ENCODE data around the gene RNF114.

DNA sequence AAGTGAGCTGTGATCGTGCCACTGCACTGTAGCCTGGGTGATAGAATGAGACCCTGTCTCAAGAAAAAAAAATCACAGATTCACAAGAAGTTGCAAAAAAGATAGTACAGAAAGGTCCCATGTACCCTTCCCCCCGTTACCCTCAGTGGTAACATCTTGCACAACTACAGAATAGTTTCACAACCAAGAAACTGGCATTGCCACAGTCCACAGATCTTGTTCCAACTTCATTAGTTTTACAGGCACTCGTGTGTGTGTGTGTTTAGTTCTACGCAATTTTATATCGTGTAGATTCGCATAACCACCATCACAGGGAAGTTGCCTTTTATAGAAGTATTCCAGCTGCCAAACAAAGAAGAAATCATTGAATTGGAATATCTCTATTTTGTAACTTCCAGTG, 40.0 kb upstream of the RNF114 start:
- TF ChIP-seq, protein P1, sequence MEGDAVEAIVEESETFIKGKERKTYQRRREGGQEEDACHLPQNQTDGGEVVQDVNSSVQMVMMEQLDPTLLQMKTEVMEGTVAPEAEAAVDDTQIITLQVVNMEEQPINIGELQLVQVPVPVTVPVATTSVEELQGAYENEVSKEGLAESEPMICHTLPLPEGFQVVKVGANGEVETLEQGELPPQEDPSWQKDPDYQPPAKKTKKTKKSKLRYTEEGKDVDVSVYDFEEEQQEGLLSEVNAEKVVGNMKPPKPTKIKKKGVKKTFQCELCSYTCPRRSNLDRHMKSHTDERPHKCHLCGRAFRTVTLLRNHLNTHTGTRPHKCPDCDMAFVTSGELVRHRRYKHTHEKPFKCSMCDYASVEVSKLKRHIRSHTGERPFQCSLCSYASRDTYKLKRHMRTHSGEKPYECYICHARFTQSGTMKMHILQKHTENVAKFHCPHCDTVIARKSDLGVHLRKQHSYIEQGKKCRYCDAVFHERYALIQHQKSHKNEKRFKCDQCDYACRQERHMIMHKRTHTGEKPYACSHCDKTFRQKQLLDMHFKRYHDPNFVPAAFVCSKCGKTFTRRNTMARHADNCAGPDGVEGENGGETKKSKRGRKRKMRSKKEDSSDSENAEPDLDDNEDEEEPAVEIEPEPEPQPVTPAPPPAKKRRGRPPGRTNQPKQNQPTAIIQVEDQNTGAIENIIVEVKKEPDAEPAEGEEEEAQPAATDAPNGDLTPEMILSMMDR (IDR thresholded peaks at IDR 0.05; ENCODE audit: poor library complexity, severe bottlenecking) = no peak
- no peak for TF ChIP-seq REST (IDR thresholded peaks at IDR 0.05; ENCODE audit: borderline replicate concordance)
- no peak for TF ChIP-seq POLR2AphosphoS5 (IDR thresholded peaks at IDR 0.05)
- no peak for TF ChIP-seq EZH2 (IDR thresholded peaks at IDR 0.05; ENCODE audit: borderline replicate concordance, insufficient read depth, low read length, poor library complexity, severe bottlenecking)
- TF ChIP-seq SMC3 (conservative IDR thresholded peaks at IDR 0.05; ENCODE audit: poor library complexity) = no peak
- TF ChIP-seq RAD21 (conservative IDR thresholded peaks at IDR 0.05) = no peak
- TF ChIP-seq EP300 (conservative IDR thresholded peaks at IDR 0.05; ENCODE audit: poor library complexity, severe bottlenecking) = no peak
